Vagina (tissue), 2 donors: Measurements from ENCODE around the gene MAPK9.

Experiments
- CTCF ChIP-seq, 3 experiments: fragments of 450-650 bp in 2 of 3; fragments of 200-600 bp in 1 of 3; sonication (generic) in 1 of 3; IDR thresholded peaks; one replicate each; pipeline ENCODE4 v1.5.1; 2017 to 2019; ENCODE audit warnings: antibody characterized with exemption in 3 of 3, mild to moderate bottlenecking in 2 of 3, moderate library complexity in 2 of 3
- POLR2A ChIP-seq, 2 donors: fragments of 450-650 bp; IDR thresholded peaks; one replicate each; pipeline ENCODE4 v1.6.1; 2017; ENCODE audit warnings: antibody characterized with exemption in 2 of 2, mild to moderate bottlenecking in 2 of 2, moderate library complexity in 2 of 2

- TF ChIP-seq CTCF (IDR thresholded peaks at IDR 0.05) = no peak
- TF ChIP-seq POLR2A (IDR thresholded peaks at IDR 0.05) = no peak
These were observed 76.8 kb downstream of the MAPK9 start for GRCh38 chr5:180214870-180215770.
